SK-N-SH treated with all-trans-retinoic acid at 6 μM for 48 hours (cell line): ENCODE results near the gene RAB3B.

Experiments
- ATAC-seq: fragments of 200-7000 bp; cut with Tn5 transposase; 3 replicates; pipeline ENCODE4 v1.9.1; 2020; ENCODE audit warnings: mild to moderate bottlenecking, moderate library complexity
- ARNTL ChIP-seq: fragments of 450-650 bp; formaldehyde crosslinking; IDR thresholded peaks from 2 replicates; pipeline ENCODE4 v1.5.0; 2020; ENCODE audit warnings: low read depth, mild to moderate bottlenecking, moderate library complexity, borderline replicate concordance
- BACH2 ChIP-seq: fragments of 250-450 bp; sonication (Bioruptor Pico); IDR thresholded peaks from 2 replicates; pipeline ENCODE4 v1.9.0; 2021; ENCODE audit warnings: mild to moderate bottlenecking, borderline replicate concordance
- CREB5 ChIP-seq: fragments of 250-450 bp; sonication (Bioruptor Pico); IDR thresholded peaks from 2 replicates; pipeline ENCODE4 v1.5.1; 2020; ENCODE audit warnings: low read depth, mild to moderate bottlenecking, moderate library complexity
- CSDC2 ChIP-seq: fragments of 250-450 bp; sonication (Bioruptor Pico); IDR thresholded peaks from 2 replicates; pipeline ENCODE4 v1.5.0; 2020; ENCODE audit warnings: mild to moderate bottlenecking, moderate library complexity
- CSRNP3 ChIP-seq: fragments of 250-450 bp; sonication (Bioruptor Pico); IDR thresholded peaks from 2 replicates; pipeline ENCODE4 v1.5.1; 2021; ENCODE audit warnings: mild to moderate bottlenecking, moderate library complexity
- ESRRG ChIP-seq: fragments of 250-450 bp; sonication (Bioruptor Pico); IDR thresholded peaks from 2 replicates; pipeline ENCODE4 v1.6.1; 2021; ENCODE audit warnings: mild to moderate bottlenecking
- GLIS3 ChIP-seq: fragments of 250-450 bp; sonication (Bioruptor Pico); IDR thresholded peaks from 2 replicates; pipeline ENCODE4 v1.5.0; 2020; ENCODE audit warnings: mild to moderate bottlenecking, moderate library complexity
- ISL1 ChIP-seq: fragments of 250-450 bp; sonication (Bioruptor Pico); IDR thresholded peaks from 2 replicates; pipeline ENCODE4 v2.1.2; 2022; ENCODE audit warnings: mild to moderate bottlenecking, moderate library complexity
- OSR1 ChIP-seq: fragments of 250-450 bp; sonication (Bioruptor Pico); IDR thresholded peaks from 2 replicates; pipeline ENCODE4 v1.8.0; 2022; ENCODE audit warnings: moderate library complexity, mild to moderate bottlenecking, inconsistent platforms
- PATZ1 ChIP-seq: fragments of 250-450 bp; sonication (Bioruptor Pico); IDR thresholded peaks from 2 replicates; pipeline ENCODE4 v1.8.0; 2020; ENCODE audit warnings: mild to moderate bottlenecking, moderate library complexity, borderline replicate concordance
- POU6F1 ChIP-seq: fragments of 250-450 bp; sonication (Bioruptor Pico); IDR thresholded peaks from 2 replicates; pipeline ENCODE4 v1.8.0; 2021; ENCODE audit warnings: low read depth, mild to moderate bottlenecking, moderate library complexity, borderline replicate concordance
- PPARA ChIP-seq: fragments of 250-450 bp; sonication (Bioruptor Pico); IDR thresholded peaks from 2 replicates; pipeline ENCODE4 v1.5.0; 2020; ENCODE audit warnings: mild to moderate bottlenecking, borderline replicate concordance
- RARB ChIP-seq: fragments of 250-450 bp; sonication (Bioruptor Pico); IDR thresholded peaks from 2 replicates; pipeline ENCODE4 v1.8.0; 2021; ENCODE audit warnings: mild to moderate bottlenecking, moderate library complexity
- TCF4 ChIP-seq: fragments of 250-450 bp; sonication (Bioruptor Pico); IDR thresholded peaks from 2 replicates; pipeline ENCODE4 v1.8.0; 2021; ENCODE audit warnings: mild to moderate bottlenecking, moderate library complexity, borderline replicate concordance
- TOX ChIP-seq: fragments of 250-450 bp; sonication (Bioruptor Pico); IDR thresholded peaks from 2 replicates; pipeline ENCODE4 v1.8.0; 2021; ENCODE audit warnings: mild to moderate bottlenecking, moderate library complexity, borderline replicate concordance
- TSHZ2 ChIP-seq: fragments of 250-450 bp; sonication (Bioruptor Pico); IDR thresholded peaks from 2 replicates; pipeline ENCODE4 v1.5.0; 2020; ENCODE audit warnings: mild to moderate bottlenecking, moderate library complexity
- ZC3H10 ChIP-seq: fragments of 250-450 bp; sonication (Bioruptor Pico); IDR thresholded peaks from 2 replicates; pipeline ENCODE4 v1.5.1; 2021; ENCODE audit warnings: mild to moderate bottlenecking, moderate library complexity
- ZFP30 ChIP-seq: fragments of 450-650 bp; formaldehyde crosslinking; IDR thresholded peaks from 2 replicates; pipeline ENCODE4 v1.5.0; 2022; ENCODE audit warnings: mild to moderate bottlenecking, moderate library complexity
- ZNF565 ChIP-seq: fragments of 450-650 bp; formaldehyde crosslinking; conservative IDR thresholded peaks from 2 replicates; pipeline ENCODE4 v1.5.0; 2020; ENCODE audit warnings: low read depth, mild to moderate bottlenecking, moderate library complexity
- ZNF70 ChIP-seq: fragments of 450-650 bp; formaldehyde crosslinking; IDR thresholded peaks from 2 replicates; pipeline ENCODE4 v1.5.0; 2020; ENCODE audit warnings: mild to moderate bottlenecking, moderate library complexity

Gene RAB3B

GRCh38 chr1:51870603-51871350 lies 119.7 kb downstream of the RAB3B start:
- no peak for ATAC-seq
- TF ChIP-seq CREB5 (CRISPR knock-in tag) = no peak
- TF ChIP-seq ZC3H10 (CRISPR knock-in tag) = no peak
- no peak for TF ChIP-seq TOX (CRISPR knock-in tag)
- TF ChIP-seq CSRNP3 = no peak
- TF ChIP-seq ISL1 (CRISPR knock-in tag) = no peak
- no peak for TF ChIP-seq TSHZ2 (CRISPR knock-in tag)
- no peak for TF ChIP-seq BACH2 (CRISPR knock-in tag)
- TF ChIP-seq ZFP30 (CRISPR knock-in tag) = no peak
- TF ChIP-seq ZNF565 = no peak
- no peak for TF ChIP-seq CSDC2 (CRISPR knock-in tag)
- TF ChIP-seq POU6F1 (CRISPR knock-in tag) = no peak
- no peak for TF ChIP-seq ARNTL (CRISPR knock-in tag)
- TF ChIP-seq PATZ1 (CRISPR knock-in tag) = no peak
- TF ChIP-seq TCF4 (CRISPR knock-in tag) = no peak

GRCh38 chr1:51867479-51868232 lies 122.8 kb downstream of the RAB3B start:
- TF ChIP-seq ZNF70 (CRISPR knock-in tag) = no peak
- TF ChIP-seq POU6F1 (CRISPR knock-in tag) = no peak
- TF ChIP-seq TSHZ2 (CRISPR knock-in tag) = no peak
- TF ChIP-seq PATZ1 (CRISPR knock-in tag) = no peak
- TF ChIP-seq OSR1 = no peak
- no peak for TF ChIP-seq RARB (CRISPR knock-in tag)
- TF ChIP-seq ZC3H10 (CRISPR knock-in tag) = no peak
- TF ChIP-seq BACH2 (CRISPR knock-in tag) = no peak
- TF ChIP-seq TOX (CRISPR knock-in tag) = no peak
- no peak for TF ChIP-seq ESRRG
- no peak for TF ChIP-seq GLIS3 (CRISPR knock-in tag)
- TF ChIP-seq CSDC2 (CRISPR knock-in tag) = no peak
- no peak for TF ChIP-seq PPARA (CRISPR knock-in tag)
- no peak for ATAC-seq
